Activated B cell treated with CpG ODN at 0.5 μM for 24 hours (primary cell): Measurements from ENCODE around the gene TXNDC15. TPM values are rescaled to one million over a fixed set of nuclear protein-coding genes. Genes with fewer than 3 reads are reported as not detected.
"Not testable (repeated sequence)": the region's sequence is repeated elsewhere in the genome, so short reads cannot be mapped to it uniquely, and the experiment has no call there.

ENCODE experiments used
- ATAC-seq: fragments of 200-7000 bp; cut with Tn5 transposase; one replicate; pipeline ENCODE4 v1.10.0; 2021; ENCODE audit warnings: low read depth, mild to moderate bottlenecking, moderate library complexity
- CTCF ChIA-PET: fragments of 350-600 bp; sonication (Branson Sonifier 250); formaldehyde crosslinking; loops from one replicate; lab custom pipeline; 2021; ENCODE audit warnings: antibody characterized with exemption; lab: Charles Lee
- POLR2A ChIA-PET: fragments of 350-600 bp; sonication (Branson Sonifier 250); formaldehyde crosslinking; loops from one replicate; lab custom pipeline; 2021; ENCODE audit warnings: antibody characterized with exemption; lab: Charles Lee
- DNase-seq: peaks from one replicate; pipeline ENCODE4 v3.0.0; 2022
- H3K27ac Mint-ChIP-seq: one replicate; pipeline ENCODE4 v1.8.0; 2020; ENCODE audit warnings: mixed read lengths
- H3K27me3 Mint-ChIP-seq: one replicate; pipeline ENCODE4 v1.8.0; 2021; ENCODE audit warnings: mixed read lengths
- H3K36me3 Mint-ChIP-seq: one replicate; pipeline ENCODE4 v1.8.0; 2021; ENCODE audit warnings: low read depth, mixed read lengths
- H3K4me1 Mint-ChIP-seq: one replicate; pipeline ENCODE4 v1.8.0; 2021; ENCODE audit warnings: mixed read lengths
- H3K4me3 Mint-ChIP-seq: one replicate; pipeline ENCODE4 v1.8.0; 2020; ENCODE audit warnings: mild to moderate bottlenecking, mixed read lengths
- H3K9me3 Mint-ChIP-seq: one replicate; pipeline ENCODE4 v1.8.0; 2020; ENCODE audit warnings: mixed read lengths
- CTCF ChIP-seq: fragments of 200-600 bp; IDR thresholded peaks from one replicate; pipeline ENCODE4 v1.8.0; 2022; ENCODE audit warnings: antibody characterized with exemption, mild to moderate bottlenecking
- intact Hi-C: fragments of 100-400 bp; cut with micrococcal nuclease; formaldehyde crosslinking; loops from one replicate; pipeline ENCODE4 v1.15.1; 2024
- total RNA-seq: library from RNA; stranded (reverse); gene quantifications from 2 replicates; pipeline ENCODE4 v1.2.3, GENCODE V29; 2022

TXNDC15 gene
- total RNA-seq, 1 donor from 2014 or later = 26.6 TPM

GRCh38 chr5:134902071-134902801, 28.1 kb downstream of the TXNDC15 start:
- no peak for DNase-seq
- Mint-ChIP-seq H3K27ac (peak overlapping the region; percentile 93), H3K9me3 (no peaks in the 10 kb centered on the region), H3K4me3 (peak overlapping the region; percentile 69), H3K27me3 (no peaks in the 10 kb centered on the region), H3K4me1 (peaks cover 37% of the 10 kb centered on the region), H3K36me3 (peaks cover 23% of the 10 kb centered on the region)
- no peak for TF ChIP-seq CTCF
- ATAC-seq = peak; percentile 16
- ChIA-PET POLR2A (interaction anchor here (0.7 to 4.9 kb wide), 7 partner anchors 25 to 530 kb away, joined by 3 to 55 read pairs (median 4); partner anchors contain the start of genes C5orf24, CAMLG, CDKN2AIPNL and TXNDC15), CTCF (interaction anchor here (0.6 to 1.2 kb wide), 4 partner anchors 53 to 855 kb away, joined by 3 to 4 read pairs (median 3); partner anchors contain the start of genes C5orf24 and CAMLG)
- intact Hi-C loops = loop anchor here (5.0 kb wide), 1 partner anchor 360 kb away; no protein-coding TSS in a partner anchor

GRCh38 chr5:134904610-134905245, 30.6 kb downstream of the TXNDC15 start, which contains the start of gene PCBD2:
TSS of gene PCBD2 (plus strand) at chr5:134905131. CDS start at chr5:134905140, 9 bp downstream.
- ChIA-PET CTCF (interaction anchor here (0.8 to 2.5 kb wide), 21 partner anchors 10 to 317 kb away, joined by 3 to 17 read pairs (median 5); partner anchors contain the start of genes C5orf24, CAMLG, DDX46 and TXNDC15), POLR2A (interaction anchor here (0.5 to 4.9 kb wide), 22 partner anchors 13 to 728 kb away, joined by 3 to 66 read pairs (median 6); partner anchors contain the start of genes C5orf24, CAMLG, DDX46 and PPP2CA)
- ATAC-seq (peak; percentile 80), DNase-seq (peak; percentile 92)
- Mint-ChIP-seq H3K27ac (peak within 1 kb of the TSS; percentile 96), H3K4me1 (peaks cover 37% of the 10 kb centered on the region), H3K36me3 (peaks cover 11% of the 10 kb centered on the region), H3K4me3 (peak within 1 kb of the TSS; percentile 91), H3K27me3 (no peaks in the 10 kb centered on the region), H3K9me3 (no peaks in the 10 kb centered on the region)
- intact Hi-C loops = loop anchor here (1.0 to 5.0 kb wide), 14 partner anchors 30 to 727 kb away; partner anchors contain the start of genes C5orf24, CAMLG, DDX46 and JADE2
- no peak for TF ChIP-seq CTCF

- intact Hi-C loops = loop anchor here (1.0 to 5.0 kb wide), 11 partner anchors 60 to 728 kb away; partner anchors contain the start of genes C5orf24, CAMLG, DDX46 and JADE2
- Mint-ChIP-seq H3K36me3 (peaks cover 6% of the 10 kb centered on the region), H3K9me3 (no peaks in the 10 kb centered on the region)
Observed at GRCh38 chr5:134905246-134905996, 31.2 kb downstream of the TXNDC15 start.

GRCh38 chr5:134906811-134907210, 32.6 kb downstream of the TXNDC15 start:
- ChIA-PET POLR2A (interaction anchor here (1.4 kb wide), 1 partner anchor 61 kb away, joined by 3 read pairs; the partner anchor contains the start of gene C5orf24), CTCF (interaction anchor here (1.1 to 1.2 kb wide), 2 partner anchors 168 to 170 kb away, joined by 3 read pairs; partner anchors contain the start of gene CAMLG)
- no peak for DNase-seq
- Mint-ChIP-seq H3K4me3 (peak overlapping the region; percentile 25), H3K9me3 (no peaks in the 10 kb centered on the region), H3K27ac (no peak overlapping the region), H3K4me1 (peaks cover 29% of the 10 kb centered on the region), H3K36me3 (peaks cover 6% of the 10 kb centered on the region), H3K27me3 (no peaks in the 10 kb centered on the region)
- intact Hi-C loops = loop anchor here (5.0 kb wide), 1 partner anchor 535 kb away; the partner anchor contains the start of gene UBE2B
- no peak for ATAC-seq
- no peak for TF ChIP-seq CTCF

More at GRCh38 chr5:134905246-134905996, 31.2 kb downstream of the TXNDC15 start:
- POLR2A ChIA-PET = interaction anchor here (0.5 to 4.9 kb wide), 17 partner anchors 12 to 729 kb away, joined by 3 to 66 read pairs (median 6); partner anchors contain the start of genes C5orf24, CAMLG, DDX46 and PPP2CA
- no peaks in the 10 kb centered on the region for H3K27me3 Mint-ChIP-seq
- peak; percentile 18 for TF ChIP-seq CTCF
- peak; percentile 9 for ATAC-seq
- CTCF ChIA-PET = interaction anchor here (0.9 to 2.5 kb wide), 17 partner anchors 12 to 286 kb away, joined by 3 to 17 read pairs (median 4); partner anchors contain the start of genes C5orf24, CAMLG and TXNDC15
- H3K4me3 Mint-ChIP-seq = peak overlapping the region; percentile 91
- H3K27ac Mint-ChIP-seq = peak overlapping the region; percentile 96
- H3K4me1 Mint-ChIP-seq = peaks cover 37% of the 10 kb centered on the region
- DNase-seq = no peak

- H3K4me1 Mint-ChIP-seq, H3K9me3 Mint-ChIP-seq, DNase-seq, H3K27me3 Mint-ChIP-seq, H3K4me3 Mint-ChIP-seq, H3K36me3 Mint-ChIP-seq, ATAC-seq, POLR2A ChIA-PET, H3K27ac Mint-ChIP-seq, intact Hi-C loops: not testable (repeated sequence)
- CTCF ChIA-PET = interaction anchor here (1.4 kb wide), 1 partner anchor 172 kb away, joined by 4 read pairs; the partner anchor contains the start of gene CAMLG
Observed at GRCh38 chr5:134910752-134911151, 36.6 kb downstream of the TXNDC15 start.
